NCI-H1436 treated with DMSO at 0.1 percent for 48 hours (cell line): ENCODE measurements around the gene ATCAY.
"Not testable (repeated sequence)": the region's sequence is repeated elsewhere in the genome, so short reads cannot be mapped to it uniquely, and the experiment has no call there.

Experiments used
- DNase-seq: peaks from one replicate; lab custom pipeline; 2025; lab: John Stamatoyannopoulos, UW

ATCAY gene

GRCh38 chr19:3857449-3858003, 23.0 kb upstream of the ATCAY start:
- DNase-seq: no peak

- DNase-seq: no peak
Observed at GRCh38 chr19:3860499-3860898, 20.0 kb upstream of the ATCAY start.

- DNase-seq: no peak
Observed at GRCh38 chr19:3862826-3863500, 17.5 kb upstream of the ATCAY start.

GRCh38 chr19:3863648-3864047, 16.8 kb upstream of the ATCAY start:
- DNase-seq: no peak

- DNase-seq: no peak
Observed at GRCh38 chr19:3866910-3867638, 13.4 kb upstream of the ATCAY start.

GRCh38 chr19:3867971-3868769, 12.3 kb upstream of the ATCAY start:
- DNase-seq: no peak

- no peak for DNase-seq
Observed at GRCh38 chr19:3868770-3869456, 11.6 kb upstream of the ATCAY start, which contains the start of gene ZFR2. TSS of gene ZFR2 (minus strand) at chr19:3869038. CDS start at chr19:3869017, 21 bp downstream.

- no peak for DNase-seq
Observed at GRCh38 chr19:3873151-3873550, 7.3 kb upstream of the ATCAY start.

GRCh38 chr19:3874695-3875094, 5.8 kb upstream of the ATCAY start:
- DNase-seq: not testable (repeated sequence)

- no peak for DNase-seq
Observed at GRCh38 chr19:3879656-3880055, 829 bp upstream of the ATCAY start.

- DNase-seq: no peak
Observed at GRCh38 chr19:3881272-3882040, 971 bp downstream of the ATCAY start.

- no peak for DNase-seq
Observed at GRCh38 chr19:3882041-3882384, 1.5 kb downstream of the ATCAY start.

GRCh38 chr19:3890591-3890990, 10.1 kb downstream of the ATCAY start:
- DNase-seq: no peak

- DNase-seq: no peak
Observed at GRCh38 chr19:3893509-3894179, 13.2 kb downstream of the ATCAY start.

- DNase-seq: not testable (repeated sequence)
Observed at GRCh38 chr19:3894959-3895358, 14.5 kb downstream of the ATCAY start.

- DNase-seq: no peak
Observed at GRCh38 chr19:3895788-3896187, 15.3 kb downstream of the ATCAY start.

- no peak for DNase-seq
Observed at GRCh38 chr19:3897936-3898335, 17.5 kb downstream of the ATCAY start.

GRCh38 chr19:3898426-3898825, 17.9 kb downstream of the ATCAY start:
- DNase-seq: no peak

GRCh38 chr19:3899531-3900294, 19.2 kb downstream of the ATCAY start:
- DNase-seq: no peak
